Erythroblast (primary cell): Measurements from ENCODE around the gene ITGB2.

ENCODE experiments used
- DNase-seq, 2 experiments: peaks; one replicate each; lab custom pipeline; 2025; lab: John Stamatoyannopoulos, UW
- GATA1 ChIP-seq: IDR thresholded peaks from 2 replicates; pipeline ENCODE4 v1.6.1; 2011; ENCODE audit warnings: low read depth, mild to moderate bottlenecking, control low read depth, low read length, moderate library complexity
- POLR2A ChIP-seq: IDR thresholded peaks from 2 replicates; pipeline ENCODE4 v1.6.1; 2011; ENCODE audit warnings: mild to moderate bottlenecking, low read length

The ITGB2 gene

DNA sequence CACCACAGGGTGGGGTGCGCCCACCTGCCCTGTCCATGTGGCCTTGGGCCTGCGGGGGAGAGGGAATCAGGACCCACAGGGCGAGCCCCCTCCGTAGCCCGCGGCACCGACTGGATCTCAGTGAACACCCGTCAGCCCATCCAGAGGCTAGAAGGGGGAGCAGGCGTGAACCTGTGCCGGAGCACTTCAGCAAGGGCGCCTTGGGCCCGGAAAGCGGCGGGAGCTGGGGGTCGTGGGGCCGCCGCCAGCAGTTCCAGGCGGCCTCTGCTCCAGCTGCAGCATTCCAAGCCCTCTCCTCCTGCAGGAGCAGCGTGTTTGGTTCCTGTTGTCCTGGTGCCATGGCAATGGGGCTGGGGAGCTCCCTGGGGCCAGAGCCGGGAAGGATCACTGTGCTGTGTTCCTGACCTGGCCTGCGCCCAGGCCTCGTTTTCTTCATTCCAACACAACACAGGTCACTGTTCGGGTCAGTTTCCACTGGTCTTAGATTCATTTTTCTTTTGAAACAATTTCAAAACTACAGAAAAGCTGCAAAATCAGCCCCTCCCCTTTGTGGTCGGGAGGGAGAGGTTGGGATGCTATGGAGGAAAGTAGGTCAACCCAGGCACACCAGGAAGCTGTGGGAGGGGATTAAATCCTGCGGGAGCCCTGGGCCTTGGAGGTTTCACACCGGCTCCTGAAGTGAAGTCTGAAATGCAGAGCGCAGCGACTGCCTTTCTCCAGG lies 37.9 kb upstream of the ITGB2 start:
- DNase-seq, result no peak
- TF ChIP-seq GATA1 (no peak), POLR2A (no peak)

DNA sequence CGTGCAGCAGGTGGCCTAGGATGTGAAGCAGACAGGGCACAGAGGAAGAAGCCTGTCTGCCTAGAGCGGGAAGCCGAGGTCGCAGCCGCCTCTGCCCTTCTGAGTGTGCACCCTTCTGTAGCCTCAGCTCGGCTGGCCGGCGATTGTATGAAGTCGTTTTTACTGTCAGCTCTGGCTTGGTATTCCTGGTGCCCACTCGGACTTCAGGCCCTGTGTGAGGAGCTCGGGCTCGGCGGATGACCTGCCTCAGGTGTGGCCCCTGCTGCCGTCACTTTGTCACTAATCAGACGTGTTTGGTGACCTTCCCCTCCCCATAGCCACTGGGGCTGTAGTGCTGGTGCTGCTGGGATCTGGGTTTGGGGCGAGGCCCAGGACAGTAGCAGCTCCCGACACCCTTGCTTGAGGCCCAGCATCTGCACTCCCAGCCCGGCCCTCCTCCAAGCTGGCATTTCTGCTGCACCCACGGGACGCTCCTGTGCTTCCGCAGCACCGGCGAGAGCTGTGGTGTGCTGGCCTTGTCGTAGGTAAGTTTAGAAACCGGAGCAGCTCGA lies 37.3 kb upstream of the ITGB2 start:
- no peak for DNase-seq
- TF ChIP-seq GATA1 (no peak), POLR2A (no peak)

- no peak for TF ChIP-seq GATA1
- TF ChIP-seq POLR2A, result no peak
- no peak for DNase-seq
These were observed 36.5 kb upstream of the ITGB2 start for GRCh38 chr21:44957047-44957831.

DNA sequence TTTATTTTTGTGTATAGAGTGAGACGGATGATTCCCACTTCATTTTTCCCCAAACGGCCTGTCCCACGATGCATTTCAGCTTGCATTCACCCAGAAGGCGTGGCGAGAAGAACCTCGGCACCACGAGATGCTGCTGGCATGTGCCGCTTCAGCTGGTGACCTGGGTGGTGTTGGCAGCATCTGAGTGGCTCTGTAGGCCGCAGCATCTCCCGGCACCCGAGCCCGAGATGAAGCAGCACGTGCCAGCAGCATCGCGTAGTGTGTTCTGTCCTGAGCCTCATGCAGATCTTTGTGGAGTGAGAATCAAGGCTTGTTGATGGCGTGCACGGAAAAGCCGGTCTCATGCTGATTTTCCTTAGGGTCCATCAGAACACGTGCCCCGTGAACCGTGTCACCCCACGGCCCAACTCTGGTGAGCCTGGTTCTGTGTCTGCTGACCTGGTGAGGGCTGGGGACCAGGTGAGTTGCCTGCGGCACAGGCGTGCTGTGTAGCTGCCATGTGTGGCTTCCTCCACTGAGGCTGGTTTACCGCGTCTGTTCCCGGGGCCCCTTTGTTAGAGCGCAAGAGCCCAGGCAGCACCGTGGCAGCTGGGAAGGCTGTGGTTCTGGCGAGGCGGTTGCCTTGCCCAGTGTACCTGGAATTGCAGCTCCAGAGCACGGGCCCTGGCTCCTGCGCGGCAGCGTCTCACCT lies 35.8 kb upstream of the ITGB2 start:
- no peak for DNase-seq

GRCh38 chr21:44955798-44956175 lies 35.1 kb upstream of the ITGB2 start:
- TF ChIP-seq POLR2A (no peak), GATA1 (no peak)
- DNase-seq, result no peak

More for the DNA sequence above, 35.8 kb upstream of the ITGB2 start:
- no peak for TF ChIP-seq GATA1
- TF ChIP-seq POLR2A, result no peak

DNA sequence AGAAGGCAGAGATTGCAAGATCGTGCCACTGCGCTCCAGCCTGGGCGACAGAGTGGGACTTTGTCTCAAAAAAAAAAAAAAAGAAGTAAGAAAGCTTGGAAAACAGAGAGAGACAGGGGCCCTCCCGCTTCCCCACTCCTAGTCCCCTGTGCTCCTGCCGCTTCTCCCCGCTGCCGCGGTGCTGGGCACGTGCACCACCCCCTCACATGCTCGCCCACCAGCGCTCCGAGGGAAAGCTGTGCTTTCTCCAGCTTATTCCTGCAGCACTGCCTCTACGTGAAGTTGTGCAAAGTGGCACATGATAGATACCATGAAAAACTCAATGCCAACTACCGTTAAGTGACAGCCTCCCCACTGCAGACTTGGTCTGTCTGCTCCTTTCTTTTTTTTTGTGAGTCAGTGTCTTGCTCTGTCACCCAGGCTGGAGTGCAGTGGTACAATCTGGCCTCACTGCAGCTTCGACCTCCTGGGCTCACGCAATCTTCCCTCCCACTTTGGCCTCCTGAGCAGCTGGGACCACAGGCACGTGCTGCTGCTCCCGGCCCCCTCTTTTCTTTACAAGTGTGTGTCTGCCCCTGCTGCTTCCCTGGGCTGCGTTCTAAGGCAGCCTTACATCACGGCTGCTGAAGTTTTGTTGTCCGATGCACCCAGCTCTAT lies 34.6 kb upstream of the ITGB2 start:
- no peak for DNase-seq
- TF ChIP-seq GATA1, result no peak
- no peak for TF ChIP-seq POLR2A

DNA sequence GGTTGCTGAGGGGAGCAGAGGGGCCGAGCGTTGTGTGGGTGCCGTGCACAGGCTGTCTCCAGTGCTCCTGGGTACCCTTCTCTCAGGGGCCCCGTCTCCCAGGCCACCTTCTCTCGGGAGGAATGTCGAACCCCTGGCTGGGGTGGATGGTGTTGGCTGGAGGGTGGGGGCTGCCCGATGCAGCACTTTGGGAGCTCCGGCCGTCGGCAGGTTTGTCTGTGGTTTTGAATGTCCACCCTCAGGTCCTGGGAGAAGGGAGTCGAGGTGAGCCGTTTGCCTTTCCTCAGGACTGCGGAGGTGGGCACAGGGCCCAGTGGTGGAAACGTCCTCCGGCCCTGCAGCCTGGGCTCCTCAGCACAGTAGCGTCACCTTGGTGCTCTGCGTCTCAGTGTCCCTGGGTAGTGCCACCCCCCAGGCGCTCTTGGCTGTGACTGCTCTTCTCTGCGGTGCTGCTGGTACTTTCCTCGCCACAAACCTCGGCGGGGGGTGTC lies 33.6 kb upstream of the ITGB2 start:
- DNase-seq, result no peak
- TF ChIP-seq POLR2A, result no peak
- TF ChIP-seq GATA1, result no peak

DNA sequence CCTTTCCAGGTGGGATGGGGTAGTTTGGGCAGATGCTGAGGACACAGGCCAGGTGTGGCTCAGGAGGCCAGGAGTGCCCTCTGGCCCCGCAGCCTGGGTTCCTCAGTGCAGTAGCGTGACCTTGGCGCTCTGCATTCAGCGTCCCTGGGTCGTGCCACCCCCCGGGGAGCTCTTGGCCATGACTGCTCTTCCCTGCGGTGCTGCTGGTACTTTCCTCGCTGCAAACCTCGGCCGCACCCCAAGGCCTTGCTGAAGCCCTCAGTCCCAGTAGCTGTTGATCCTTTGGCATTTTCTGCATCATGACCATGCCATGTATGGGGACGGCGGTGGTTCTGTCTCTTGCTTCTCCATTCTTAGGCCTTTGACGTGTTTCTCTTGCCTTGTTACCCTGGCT lies 32.9 kb upstream of the ITGB2 start:
- TF ChIP-seq POLR2A, result no peak
- no peak for TF ChIP-seq GATA1
- DNase-seq, result no peak

DNA sequence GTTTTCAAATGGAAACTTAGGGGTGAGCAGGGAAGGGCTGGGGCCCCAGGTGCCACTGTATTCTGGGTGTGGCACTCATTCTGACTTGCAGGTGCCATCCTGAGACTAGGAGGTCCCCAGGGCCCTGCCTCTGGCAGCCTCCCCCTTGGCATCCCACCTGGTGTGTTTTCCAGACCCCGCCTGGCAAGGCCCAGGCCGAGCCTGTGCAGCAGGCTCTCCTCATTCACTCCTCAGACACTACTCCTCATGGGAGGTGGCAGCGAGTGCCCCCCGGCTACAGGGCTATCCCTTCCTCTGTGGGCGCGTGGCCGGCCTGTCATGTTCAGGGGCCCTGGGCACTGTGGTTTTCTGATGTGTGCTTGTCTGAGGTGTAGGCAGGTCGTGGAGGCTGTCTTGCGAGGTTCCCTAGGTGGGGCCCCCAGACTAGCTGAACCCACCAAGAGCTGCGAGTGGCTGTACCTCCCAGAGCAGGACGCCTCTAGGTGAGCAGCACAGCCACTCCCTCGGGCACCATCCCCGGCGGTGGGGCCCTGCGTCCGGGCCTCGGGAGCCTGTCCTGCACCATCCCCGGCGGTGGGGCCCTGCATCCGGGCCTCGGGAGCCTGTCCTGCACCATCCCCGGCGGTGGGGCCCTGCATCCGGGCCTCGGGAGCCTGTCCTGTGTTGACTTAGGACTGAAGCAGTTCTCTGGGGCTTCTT lies 32.4 kb upstream of the ITGB2 start:
- DNase-seq, result no peak
- TF ChIP-seq POLR2A, result no peak
- no peak for TF ChIP-seq GATA1

DNA sequence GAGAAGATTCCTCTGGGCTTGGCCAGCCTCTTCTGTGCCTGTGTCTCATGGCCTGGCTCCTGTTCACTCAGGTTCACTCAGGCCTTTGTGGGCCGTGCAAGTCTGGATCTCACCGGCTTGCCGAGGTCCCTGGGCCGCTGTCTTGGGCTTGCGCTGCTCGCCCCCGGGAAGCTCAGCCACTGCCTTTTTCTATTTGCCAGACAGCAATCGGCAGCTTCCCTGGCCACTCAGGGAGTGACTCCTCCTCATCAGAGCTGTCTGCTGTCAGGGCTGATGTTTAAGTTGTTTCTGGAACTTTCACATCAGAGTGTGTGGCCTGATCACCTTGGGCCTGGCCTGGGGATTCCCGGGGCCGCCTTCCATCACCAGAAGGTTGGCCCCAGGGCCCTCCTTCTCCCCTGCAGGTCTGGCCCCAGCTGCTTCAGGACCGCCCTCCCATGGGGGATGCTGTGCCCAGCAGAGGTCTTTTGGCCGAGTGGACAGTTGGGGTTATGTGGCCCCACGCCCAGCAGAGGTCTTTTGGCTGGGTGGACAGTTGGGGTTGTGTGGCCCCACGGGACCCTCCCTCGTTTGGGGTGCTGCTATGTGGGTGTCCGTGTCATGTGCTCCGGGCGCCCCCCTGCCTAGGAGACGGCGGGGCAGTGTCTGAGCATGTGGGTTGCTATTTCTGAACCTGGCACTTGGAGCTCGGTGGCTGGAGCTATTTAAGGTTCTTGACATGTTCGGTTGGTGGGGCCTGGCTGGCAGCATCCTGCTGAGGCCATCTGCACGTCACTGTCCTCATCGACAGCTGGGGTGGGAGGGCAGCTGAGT lies 31.6 kb upstream of the ITGB2 start:
- TF ChIP-seq POLR2A (no peak), GATA1 (no peak)
- DNase-seq, result no peak

GRCh38 chr21:44951186-44951915 lies 30.7 kb upstream of the ITGB2 start:
- DNase-seq, result no peak
- no peak for TF ChIP-seq POLR2A
- no peak for TF ChIP-seq GATA1
